HL-60 (cell line): ENCODE results near the gene GPN1.
A peak's percentile ranks its signal among the peaks of the same experiment; 100 is the strongest.
"Not testable (repeated sequence)": the region's sequence is repeated elsewhere in the genome, so short reads cannot be mapped to it uniquely, and the experiment has no call there.

Experiments
- DNase-seq, 2 experiments: peaks; one replicate each; pipeline ENCODE4 v3.0.0-alpha.2; 2010 to 2020; ENCODE audit warnings: low read depth in 1 of 2, low spot score in 1 of 2
- H3K27ac ChIP-seq: fragments of 250-450 bp; sonication (Bioruptor Pico); replicated peaks from 2 replicates; pipeline ENCODE4 v1.5.1; 2020; ENCODE audit warnings: mild to moderate bottlenecking, moderate library complexity
- H3K27me3 ChIP-seq: fragments of 250-450 bp; sonication (Bioruptor Pico); 2 replicates; pipeline ENCODE4 v1.5.1; 2021; ENCODE audit warnings: mild to moderate bottlenecking, moderate library complexity; ENCODE audit not compliant: insufficient read depth, poor library complexity, severe bottlenecking
- H3K4me3 ChIP-seq: replicated peaks from 2 replicates; pipeline ENCODE4 v1.5.1; 2011; ENCODE audit warnings: mild to moderate bottlenecking, control low read depth, low read length; ENCODE audit not compliant: insufficient read depth
- CTCF ChIP-seq: IDR thresholded peaks from one replicate; pipeline ENCODE4 v1.5.1; 2011; ENCODE audit warnings: low read length, control low read depth, inconsistent platforms; ENCODE audit not compliant: insufficient read depth
- GABPA ChIP-seq: IDR thresholded peaks from 2 replicates; pipeline ENCODE4 v1.6.1; 2012; ENCODE audit warnings: low read depth
- POLR2AphosphoS5 ChIP-seq: IDR thresholded peaks from 2 replicates; pipeline ENCODE4 v1.6.1; 2012; ENCODE audit warnings: low read depth
- REST ChIP-seq: IDR thresholded peaks from 2 replicates; pipeline ENCODE4 v1.6.1; 2012; ENCODE audit warnings: low read depth; ENCODE audit not compliant: insufficient replicate concordance
- SPI1 ChIP-seq: IDR thresholded peaks from 2 replicates; pipeline ENCODE4 v1.6.1; 2012; ENCODE audit warnings: low read depth, mild to moderate bottlenecking, borderline replicate concordance

The GPN1 gene

GRCh38 chr2:27621524-27621923, 7.3 kb upstream of the GPN1 start:
- H3K4me3 ChIP-seq = no peak overlapping the region
- no peak for DNase-seq
- TF ChIP-seq POLR2AphosphoS5 = no peak
- TF ChIP-seq CTCF = no peak
- TF ChIP-seq GABPA = no peak
- TF ChIP-seq SPI1 = no peak
- no peak for TF ChIP-seq REST
- H3K27me3 ChIP-seq = no peaks in the 10 kb centered on the region
- H3K27ac ChIP-seq = no peak overlapping the region

- no peak for DNase-seq
- TF ChIP-seq GABPA = no peak
- Histone ChIP-seq H3K27ac (no peak overlapping the region), H3K27me3 (no peaks in the 10 kb centered on the region), H3K4me3 (no peak overlapping the region)
Observed at GRCh38 chr2:27622921-27623384, 5.9 kb upstream of the GPN1 start.

GRCh38 chr2:27624943-27625342, 3.9 kb upstream of the GPN1 start:
- Histone ChIP-seq H3K27ac (peak overlapping the region; percentile 8), H3K27me3 (no peaks in the 10 kb centered on the region), H3K4me3 (no peak overlapping the region)
- TF ChIP-seq POLR2AphosphoS5 = no peak
- TF ChIP-seq GABPA = no peak
- TF ChIP-seq REST = no peak
- TF ChIP-seq CTCF = no peak
- no peak for TF ChIP-seq SPI1
- DNase-seq = no peak

GRCh38 chr2:27626323-27626722, 2.5 kb upstream of the GPN1 start:
- DNase-seq, H3K4me3 ChIP-seq, H3K27me3 ChIP-seq: not testable (repeated sequence)
- H3K27ac ChIP-seq = peak overlapping the region; percentile 85

- not testable (repeated sequence) for H3K4me3 ChIP-seq, H3K27me3 ChIP-seq
- H3K27ac ChIP-seq = peak overlapping the region; percentile 85
- DNase-seq = peak; percentile 37 to 73
- TF ChIP-seq SPI1 (peak; percentile 55; the same call in 1 of the 2 replicates), POLR2AphosphoS5 (0 out of 2 replicates have a peak, but pooled peaks have one; percentile 28)
Observed at GRCh38 chr2:27626921-27627320, 1.9 kb upstream of the GPN1 start.
